HG03045 (cell line): ENCODE results near the gene USP5.

ENCODE experiments used
- ATAC-seq: cut with Tn5 transposase; IDR thresholded peaks from one replicate; pipeline ENCODE4 v1.9.1; 2021; ENCODE audit warnings: mild to moderate bottlenecking, moderate library complexity; ENCODE audit not compliant: unreplicated experiment

The USP5 gene, protein sequence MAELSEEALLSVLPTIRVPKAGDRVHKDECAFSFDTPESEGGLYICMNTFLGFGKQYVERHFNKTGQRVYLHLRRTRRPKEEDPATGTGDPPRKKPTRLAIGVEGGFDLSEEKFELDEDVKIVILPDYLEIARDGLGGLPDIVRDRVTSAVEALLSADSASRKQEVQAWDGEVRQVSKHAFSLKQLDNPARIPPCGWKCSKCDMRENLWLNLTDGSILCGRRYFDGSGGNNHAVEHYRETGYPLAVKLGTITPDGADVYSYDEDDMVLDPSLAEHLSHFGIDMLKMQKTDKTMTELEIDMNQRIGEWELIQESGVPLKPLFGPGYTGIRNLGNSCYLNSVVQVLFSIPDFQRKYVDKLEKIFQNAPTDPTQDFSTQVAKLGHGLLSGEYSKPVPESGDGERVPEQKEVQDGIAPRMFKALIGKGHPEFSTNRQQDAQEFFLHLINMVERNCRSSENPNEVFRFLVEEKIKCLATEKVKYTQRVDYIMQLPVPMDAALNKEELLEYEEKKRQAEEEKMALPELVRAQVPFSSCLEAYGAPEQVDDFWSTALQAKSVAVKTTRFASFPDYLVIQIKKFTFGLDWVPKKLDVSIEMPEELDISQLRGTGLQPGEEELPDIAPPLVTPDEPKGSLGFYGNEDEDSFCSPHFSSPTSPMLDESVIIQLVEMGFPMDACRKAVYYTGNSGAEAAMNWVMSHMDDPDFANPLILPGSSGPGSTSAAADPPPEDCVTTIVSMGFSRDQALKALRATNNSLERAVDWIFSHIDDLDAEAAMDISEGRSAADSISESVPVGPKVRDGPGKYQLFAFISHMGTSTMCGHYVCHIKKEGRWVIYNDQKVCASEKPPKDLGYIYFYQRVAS

DNA sequence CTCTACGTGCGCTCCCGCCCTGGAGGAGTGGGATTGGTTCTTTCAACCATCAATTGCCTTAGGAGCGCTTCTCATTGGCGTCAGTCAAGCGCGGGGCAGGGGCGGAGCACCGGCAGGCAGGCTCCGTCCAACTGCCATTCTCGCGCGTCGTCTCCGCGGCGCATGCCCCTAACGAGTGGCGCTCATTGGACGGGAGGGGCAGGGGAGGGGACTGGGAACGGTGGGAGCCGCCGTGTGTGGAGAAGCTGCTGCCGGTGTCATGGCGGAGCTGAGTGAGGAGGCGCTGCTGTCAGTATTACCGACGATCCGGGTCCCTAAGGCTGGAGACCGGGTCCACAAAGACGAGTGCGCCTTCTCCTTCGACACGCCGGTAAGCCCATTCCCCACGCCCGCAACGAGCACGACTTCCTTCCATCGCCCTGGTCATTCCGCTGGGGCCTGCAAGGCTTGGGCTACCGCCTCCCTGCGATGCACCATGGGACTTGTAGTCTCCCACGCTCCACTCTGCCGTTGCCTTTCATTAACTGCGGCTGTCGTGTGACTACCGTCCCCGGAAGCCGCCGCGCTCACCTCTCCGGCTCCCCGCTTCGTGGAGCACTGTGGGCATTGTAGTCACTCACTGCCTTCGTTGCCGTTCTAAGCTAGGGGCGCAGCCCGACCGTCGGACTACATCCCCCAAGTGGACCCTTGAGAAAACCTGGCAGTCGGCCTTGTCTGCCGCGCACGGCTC lies at the start of gene USP5:
Gene USP5 (plus strand): TSS at position 230 of the 730 bp plus-strand sequence. CDS start 30 bp downstream, at position 260.
- peak; percentile 73 for ATAC-seq

DNA sequence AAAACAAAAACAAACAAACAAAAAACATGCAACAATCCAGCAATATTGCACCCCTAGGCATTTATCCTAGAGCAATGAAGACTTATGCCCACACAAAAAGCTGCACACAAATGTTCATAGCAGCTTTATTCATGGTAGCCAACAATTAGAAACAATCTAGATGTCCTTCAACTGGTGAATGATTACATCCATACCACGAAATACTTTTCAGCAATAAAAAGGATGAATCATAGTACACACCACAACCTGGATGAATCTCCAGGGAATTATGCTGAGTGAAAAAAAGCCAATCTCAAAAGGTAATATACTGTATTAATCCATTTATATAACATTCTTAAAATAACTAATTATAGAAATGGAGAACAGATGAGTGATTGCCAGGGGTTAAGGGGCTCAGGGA lies 44.8 kb upstream of the USP5 start:
- ATAC-seq: no peak

DNA sequence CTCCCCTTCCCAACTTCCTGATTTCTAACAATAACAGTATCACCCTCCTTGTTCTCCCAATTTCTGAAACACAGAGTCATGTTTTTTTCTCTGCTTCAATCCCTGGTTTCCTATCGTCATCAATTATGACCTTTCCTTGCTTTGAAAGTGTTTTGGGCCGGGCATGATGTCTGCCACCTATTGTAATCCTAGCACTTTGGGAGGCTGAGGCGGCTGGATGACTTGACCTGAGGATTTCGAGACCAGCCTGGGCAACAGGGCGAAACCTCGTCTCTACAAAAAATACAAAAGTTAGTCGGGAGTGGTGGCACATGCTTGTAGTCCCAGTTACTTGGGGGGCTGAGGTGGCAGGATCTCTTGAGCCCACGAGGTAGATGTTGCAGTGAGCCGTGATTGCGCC lies 42.9 kb upstream of the USP5 start:
- no peak for ATAC-seq

DNA sequence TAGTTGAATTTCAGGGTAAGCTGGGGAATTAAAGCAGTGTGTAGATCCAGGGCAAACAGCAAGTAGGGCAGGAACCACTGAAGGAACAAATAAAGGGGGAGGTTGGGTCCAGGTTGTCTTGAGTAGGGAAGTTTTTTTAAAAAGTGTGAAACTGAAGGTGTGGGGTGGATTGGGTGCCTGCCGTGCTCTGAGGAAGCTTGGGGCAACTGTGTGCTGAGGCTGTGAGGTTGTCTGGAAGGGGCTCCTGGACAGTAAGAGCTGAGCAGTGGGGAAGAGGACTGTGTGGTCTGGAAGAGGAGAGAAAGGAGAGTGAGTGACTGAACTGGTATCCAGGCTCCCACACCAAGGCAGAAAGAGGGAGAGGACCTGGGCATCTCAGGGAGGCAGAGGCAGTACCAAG lies 41.2 kb upstream of the USP5 start:
- no peak for ATAC-seq

DNA sequence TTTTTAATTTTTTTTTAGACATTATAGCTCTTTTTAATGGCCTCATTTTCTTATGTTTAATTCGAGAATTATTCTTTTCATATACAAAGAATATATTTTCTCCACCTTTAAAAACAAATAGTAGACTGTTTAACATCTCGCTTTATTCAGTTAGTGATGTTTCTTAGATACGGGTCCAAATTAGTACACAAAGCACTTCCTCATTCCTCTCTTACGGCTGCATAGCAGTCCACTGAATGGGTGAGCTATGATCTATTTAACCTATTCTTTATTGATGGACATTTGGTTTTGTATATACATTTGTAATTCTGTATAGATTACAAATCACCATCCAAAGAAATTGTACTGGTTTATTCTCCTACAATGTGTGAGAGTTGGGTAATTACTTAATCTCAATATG lies 38.6 kb upstream of the USP5 start:
- no peak for ATAC-seq

DNA sequence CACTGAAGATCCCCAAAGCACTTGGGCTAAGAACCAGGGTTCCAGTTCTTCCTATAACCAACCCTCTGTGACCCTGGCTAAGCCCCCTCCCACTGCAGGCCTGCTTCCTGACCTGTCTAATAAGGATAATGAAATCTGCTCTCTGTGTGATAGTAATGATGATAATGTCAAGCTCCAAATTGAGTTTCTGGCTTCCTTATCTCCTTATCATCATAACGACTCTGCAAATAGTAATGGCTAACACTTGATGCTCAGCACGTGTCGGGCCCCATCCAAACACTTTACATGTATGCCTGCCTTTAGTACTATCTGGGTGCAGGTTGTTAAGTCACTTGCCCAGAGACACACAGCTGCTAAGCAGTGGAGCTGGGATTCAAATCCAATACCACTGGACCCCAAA lies 35.4 kb upstream of the USP5 start:
- no peak for ATAC-seq

DNA sequence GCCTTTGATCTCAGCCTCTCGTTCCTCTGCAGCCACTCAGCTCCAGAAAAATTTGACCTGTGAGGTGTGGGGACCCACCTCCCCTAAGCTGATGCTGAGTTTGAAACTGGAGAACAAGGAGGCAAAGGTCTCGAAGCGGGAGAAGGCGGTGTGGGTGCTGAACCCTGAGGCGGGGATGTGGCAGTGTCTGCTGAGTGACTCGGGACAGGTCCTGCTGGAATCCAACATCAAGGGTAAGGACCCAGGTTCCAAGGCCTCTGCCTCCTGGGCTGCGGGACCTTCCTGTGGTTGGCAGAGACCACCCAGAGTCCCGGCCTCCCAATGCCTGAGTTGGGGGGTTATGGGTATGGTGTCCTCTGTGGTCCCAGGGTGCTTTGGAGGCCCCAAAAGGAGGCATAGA lies 34.9 kb upstream of the USP5 start:
- ATAC-seq: no peak

DNA sequence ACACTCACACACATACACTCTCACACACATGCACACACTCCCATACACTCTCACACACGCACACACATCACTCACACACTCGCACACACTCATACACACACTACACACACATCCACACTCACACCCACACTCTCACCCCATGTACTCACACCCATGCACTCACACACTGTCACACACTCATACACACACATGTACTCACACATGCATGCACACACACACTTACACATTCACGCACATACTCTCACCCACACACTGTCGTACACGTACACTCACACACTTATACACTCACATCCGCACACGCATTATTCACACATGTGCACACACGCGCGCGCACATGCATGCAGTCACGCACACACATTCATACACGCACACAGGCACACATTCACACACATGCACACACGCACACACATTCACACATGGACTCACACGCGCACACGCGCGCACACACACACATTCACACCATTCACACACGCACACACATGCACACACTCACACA lies 34.2 kb upstream of the USP5 start:
- no peak for ATAC-seq

DNA sequence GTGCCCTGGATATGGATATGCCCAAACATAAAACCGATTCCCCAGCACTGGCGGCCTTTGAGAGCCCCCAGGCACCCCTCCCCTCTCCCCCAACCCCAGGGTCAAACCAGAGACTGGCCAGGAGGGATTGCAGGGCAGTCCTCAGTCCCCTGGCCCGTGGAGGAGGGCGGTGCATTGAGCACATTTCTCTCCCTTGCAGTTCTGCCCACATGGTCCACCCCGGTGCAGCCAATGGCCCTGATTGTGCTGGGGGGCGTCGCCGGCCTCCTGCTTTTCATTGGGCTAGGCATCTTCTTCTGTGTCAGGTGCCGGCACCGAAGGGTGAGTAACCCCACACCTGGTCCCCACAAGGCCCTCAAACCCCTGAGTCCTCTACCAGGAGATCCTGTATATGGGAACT lies 33.7 kb upstream of the USP5 start:
- ATAC-seq: no peak

DNA sequence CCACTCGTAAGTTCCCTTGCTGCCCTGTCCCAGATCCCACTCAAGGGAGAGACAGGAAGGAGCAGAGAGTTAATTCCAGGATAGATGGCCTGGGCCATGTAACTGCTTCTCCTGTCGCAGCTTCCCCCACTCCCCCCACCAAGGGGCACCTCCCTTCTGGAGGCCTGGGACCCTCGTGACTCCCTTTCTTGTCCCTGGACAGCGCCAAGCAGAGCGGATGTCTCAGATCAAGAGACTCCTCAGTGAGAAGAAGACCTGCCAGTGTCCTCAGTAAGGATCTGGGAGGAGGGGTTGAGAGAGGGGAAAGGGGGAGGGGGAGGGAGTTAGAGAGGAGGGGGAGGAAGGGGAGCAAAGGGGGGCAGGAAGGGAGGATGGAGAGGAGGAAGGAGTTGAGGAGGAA lies 33.3 kb upstream of the USP5 start:
- no peak for ATAC-seq

DNA sequence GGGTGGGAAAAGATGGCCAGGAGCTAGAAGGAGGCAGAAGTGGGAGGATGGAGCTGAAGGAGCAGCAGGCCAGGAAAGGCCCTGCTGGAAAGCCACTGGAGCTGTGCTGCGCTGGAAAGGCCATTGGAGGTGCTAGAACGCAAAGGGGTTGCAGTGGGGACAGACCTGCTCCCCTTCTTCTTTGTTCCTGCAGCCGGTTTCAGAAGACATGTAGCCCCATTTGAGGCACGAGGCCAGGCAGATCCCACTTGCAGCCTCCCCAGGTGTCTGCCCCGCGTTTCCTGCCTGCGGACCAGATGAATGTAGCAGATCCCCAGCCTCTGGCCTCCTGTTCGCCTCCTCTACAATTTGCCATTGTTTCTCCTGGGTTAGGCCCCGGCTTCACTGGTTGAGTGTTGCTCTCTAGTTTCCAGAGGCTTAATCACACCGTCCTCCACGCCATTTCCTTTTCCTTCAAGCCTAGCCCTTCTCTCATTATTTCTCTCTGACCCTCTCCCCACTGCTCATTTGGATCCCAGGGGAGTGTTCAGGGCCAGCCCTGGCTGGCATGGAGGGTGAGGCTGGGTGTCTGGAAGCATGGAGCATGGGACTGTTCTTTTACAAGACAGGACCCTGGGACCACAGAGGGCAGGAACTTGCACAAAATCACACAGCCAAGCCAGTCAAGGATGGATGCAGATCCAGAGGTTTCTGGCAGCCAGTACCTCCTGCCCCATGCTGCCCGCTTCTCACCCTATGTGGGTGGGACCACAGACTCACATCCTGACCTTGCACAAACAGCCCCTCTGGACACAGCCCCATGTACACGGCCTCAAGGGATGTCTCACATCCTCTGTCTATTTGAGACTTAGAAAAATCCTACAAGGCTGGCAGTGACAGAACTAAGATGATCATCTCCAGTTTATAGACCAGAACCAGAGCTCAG lies 32.6 kb upstream of the USP5 start:
- no peak for ATAC-seq

DNA sequence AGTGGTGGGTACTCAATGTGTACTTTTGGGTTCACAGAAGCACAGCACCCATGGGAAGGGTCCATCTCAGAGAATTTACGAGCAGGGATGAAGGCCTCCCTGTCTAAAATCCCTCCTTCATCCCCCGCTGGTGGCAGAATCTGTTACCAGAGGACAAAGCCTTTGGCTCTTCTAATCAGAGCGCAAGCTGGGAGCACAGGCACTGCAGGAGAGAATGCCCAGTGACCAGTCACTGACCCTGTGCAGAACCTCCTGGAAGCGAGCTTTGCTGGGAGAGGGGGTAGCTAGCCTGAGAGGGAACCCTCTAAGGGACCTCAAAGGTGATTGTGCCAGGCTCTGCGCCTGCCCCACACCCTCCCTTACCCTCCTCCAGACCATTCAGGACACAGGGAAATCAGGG lies 31.8 kb upstream of the USP5 start:
- ATAC-seq: no peak

DNA sequence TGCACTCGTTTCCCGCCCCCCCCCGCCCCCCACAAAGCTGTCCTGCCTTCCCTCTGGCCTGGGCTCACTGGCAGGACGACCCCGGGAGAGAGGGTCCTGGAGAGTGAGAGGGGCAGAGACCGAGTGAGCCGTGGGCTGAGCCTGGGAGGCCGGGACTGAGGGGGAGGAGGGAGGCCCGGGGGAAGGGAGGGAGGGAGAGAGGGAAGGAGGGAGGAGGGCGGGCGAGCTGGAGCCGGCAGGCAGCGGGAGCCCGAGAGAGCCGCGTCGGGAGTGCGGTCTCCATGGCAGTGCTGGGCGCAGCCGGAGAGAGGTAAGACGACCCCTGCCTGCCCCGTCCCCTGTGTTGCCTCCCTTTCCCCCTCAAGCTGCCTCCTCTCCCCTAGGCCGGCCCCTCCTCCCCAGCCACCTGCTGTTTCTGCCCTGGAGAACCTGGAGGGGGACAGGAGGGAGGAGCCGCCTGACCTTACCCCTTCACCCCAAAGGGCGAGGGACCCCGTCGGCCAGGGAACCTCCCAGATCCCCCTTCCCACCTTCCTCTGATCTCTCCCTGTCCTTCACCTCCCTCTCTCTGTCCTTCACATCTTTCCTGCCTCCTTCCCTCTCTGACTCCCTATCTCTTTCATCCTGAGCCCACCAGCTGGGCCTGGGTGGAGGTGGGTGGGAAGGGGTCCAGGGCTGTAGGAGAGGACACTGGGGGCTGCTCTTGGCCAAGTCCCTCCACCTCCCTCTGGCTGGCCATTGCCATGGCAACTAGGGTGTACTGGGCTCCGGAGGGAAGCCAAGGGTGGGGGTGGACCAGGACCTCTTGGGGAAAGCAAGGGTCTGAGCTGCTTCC lies 30.1 kb upstream of the USP5 start, which contains the start of gene GPR162:
Gene GPR162 (plus strand): TSS at position 231 of the 835 bp plus-strand sequence. CDS start 2,078 bp downstream, outside the sequence.
- ATAC-seq: no peak

DNA sequence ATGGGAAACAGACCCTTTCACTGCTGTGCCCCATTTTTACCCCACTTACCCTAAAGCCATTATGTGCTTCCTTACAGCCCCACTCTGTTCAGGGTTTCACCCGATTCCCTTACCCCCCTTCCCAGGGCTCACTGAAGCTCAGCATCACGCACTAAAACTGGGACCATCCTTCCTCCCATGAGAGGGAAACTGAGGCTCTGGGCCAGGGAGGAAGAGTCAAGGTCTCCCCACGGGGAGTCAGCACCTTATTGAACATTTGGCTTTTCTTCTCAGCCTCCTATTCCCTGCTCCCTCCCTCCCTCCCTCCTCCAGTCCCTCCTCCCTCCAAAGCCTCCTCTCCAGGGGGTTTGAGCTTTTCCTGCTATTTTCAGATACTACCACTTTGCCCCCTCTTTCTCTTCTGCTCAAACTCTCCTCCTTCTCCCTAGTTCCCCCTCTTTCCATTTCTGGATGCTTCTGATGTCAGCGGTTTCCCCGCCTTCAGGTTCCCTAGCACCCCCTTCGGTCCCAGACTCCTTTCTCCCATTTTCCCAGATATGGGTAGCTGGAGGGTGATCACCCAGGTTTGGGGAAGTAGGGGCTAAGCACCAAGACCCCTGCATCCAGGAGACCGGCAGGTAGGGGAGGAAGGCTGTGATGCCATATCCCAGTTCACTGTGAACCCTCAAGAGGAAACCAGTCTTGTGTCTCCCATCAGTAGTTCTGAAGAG lies 29.4 kb upstream of the USP5 start:
- no peak for ATAC-seq

DNA sequence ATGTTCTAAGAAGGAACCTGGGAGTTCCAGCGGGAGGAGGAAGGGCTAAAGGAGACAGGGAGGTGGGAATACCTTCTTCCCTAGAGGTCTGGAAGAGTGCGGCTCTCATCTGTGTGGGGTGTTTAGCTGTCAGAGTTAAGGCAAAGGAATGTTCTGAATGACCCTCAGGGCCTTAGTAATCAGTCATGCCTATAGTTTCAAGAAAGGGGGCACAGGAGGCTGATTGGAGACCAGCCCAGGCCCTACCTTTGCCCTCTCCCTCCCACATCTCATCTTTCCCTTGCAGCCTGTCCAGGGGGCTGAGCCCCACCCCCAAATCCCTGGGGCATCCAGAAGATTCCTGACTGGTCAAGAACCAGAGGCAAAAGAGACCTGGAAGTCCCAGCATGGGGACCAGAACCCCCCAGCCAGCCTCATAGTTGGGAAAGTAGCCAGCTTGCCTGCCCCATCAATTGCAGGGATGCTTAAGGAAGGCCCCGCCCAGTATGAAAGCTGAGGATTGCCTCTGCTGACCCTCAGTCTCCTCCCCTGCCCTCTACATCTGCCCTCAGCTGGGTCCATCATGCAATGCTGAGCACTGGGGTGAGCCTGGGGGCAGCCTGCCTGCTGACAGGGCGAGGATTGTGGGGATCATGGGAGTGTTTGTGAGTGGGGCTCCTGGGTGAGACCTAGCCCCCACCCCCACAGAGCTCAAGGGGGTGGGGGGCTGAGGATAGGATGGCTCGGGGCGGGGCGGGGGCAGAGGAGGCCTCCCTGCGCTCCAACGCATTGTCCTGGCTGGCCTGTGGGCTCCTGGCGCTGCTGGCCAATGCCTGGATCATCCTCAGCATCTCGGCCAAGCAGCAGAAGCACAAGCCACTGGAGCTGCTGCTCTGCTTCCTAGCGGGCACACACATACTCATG lies 28.5 kb upstream of the USP5 start:
- ATAC-seq: no peak

DNA sequence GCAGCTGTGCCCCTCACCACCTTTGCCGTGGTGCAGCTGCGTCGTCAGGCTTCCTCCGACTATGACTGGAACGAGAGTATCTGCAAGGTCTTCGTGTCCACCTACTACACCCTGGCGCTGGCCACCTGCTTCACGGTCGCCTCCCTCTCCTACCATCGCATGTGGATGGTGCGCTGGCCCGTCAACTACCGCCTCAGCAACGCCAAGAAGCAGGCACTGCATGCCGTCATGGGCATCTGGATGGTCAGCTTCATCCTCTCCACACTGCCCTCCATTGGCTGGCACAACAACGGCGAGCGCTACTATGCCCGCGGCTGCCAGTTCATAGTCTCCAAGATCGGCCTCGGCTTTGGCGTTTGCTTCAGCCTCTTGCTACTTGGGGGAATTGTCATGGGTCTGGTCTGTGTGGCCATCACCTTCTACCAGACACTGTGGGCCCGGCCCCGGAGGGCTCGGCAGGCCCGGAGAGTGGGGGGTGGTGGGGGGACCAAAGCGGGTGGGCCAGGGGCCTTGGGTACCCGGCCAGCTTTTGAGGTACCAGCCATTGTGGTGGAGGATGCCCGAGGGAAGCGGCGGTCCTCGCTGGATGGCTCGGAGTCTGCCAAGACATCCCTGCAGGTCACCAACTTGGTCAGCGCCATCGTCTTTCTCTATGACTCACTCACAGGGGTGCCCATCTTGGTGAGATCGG lies 27.7 kb upstream of the USP5 start:
- ATAC-seq: no peak

DNA sequence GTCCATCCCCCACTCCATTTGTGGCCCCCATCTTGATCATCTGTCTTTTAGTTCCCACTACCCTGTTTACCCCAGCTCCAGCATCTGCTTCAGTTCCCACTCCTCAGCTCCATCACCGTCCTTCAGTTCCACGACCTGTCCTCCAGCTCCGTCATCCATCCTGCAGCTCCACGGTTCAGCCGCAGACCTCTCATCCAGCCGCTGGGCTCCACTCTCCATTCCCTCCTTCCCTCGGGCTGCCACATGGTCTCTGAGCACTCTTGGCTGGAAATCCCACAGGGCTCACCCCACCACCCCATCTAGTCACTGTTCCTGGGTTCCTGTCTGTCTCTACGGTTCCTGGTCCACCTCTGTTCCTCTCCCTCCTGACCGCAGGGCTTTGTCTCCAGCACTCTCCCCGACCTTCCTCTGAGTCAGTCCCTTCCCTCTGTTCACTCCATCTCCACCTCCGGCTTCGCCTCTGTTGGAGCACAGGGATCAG lies 27.0 kb upstream of the USP5 start:
- no peak for ATAC-seq
